Immature natural killer cell (primary cell): Measurements from ENCODE around the gene RAB4B. TPM values are rescaled to one million over a fixed set of nuclear protein-coding genes. Genes with fewer than 3 reads are reported as not detected.

ENCODE experiments used
- DNase-seq, 3 donors: peaks; one replicate each; pipeline ENCODE4 v3.0.0; 2022; ENCODE audit warnings: mixed read lengths in 1 of 3
- H3K27ac Mint-ChIP-seq, 6 donors: one replicate each; pipeline ENCODE4 v1.8.0; 2020; ENCODE audit warnings: mixed read lengths in 6 of 6, mild to moderate bottlenecking in 5 of 6, inconsistent platforms in 4 of 6, moderate library complexity in 3 of 6
- H3K27me3 Mint-ChIP-seq, 3 donors: one replicate each; pipeline ENCODE4 v1.8.0; 2020 to 2021; ENCODE audit warnings: low read depth in 3 of 3, mild to moderate bottlenecking in 3 of 3, mixed read lengths in 3 of 3, moderate library complexity in 3 of 3, inconsistent platforms in 1 of 3
- H3K36me3 Mint-ChIP-seq, 3 donors: one replicate each; pipeline ENCODE4 v1.8.0; 2020; ENCODE audit warnings: mixed read lengths in 3 of 3, inconsistent platforms in 2 of 3, mild to moderate bottlenecking in 2 of 3
- H3K4me1 Mint-ChIP-seq, 2 donors: one replicate each; pipeline ENCODE4 v1.8.0; 2020; ENCODE audit warnings: inconsistent platforms in 2 of 2, mild to moderate bottlenecking in 2 of 2, mixed read lengths in 2 of 2, moderate library complexity in 1 of 2
- H3K4me3 Mint-ChIP-seq, 5 donors: one replicate each; pipeline ENCODE4 v1.8.0; 2020; ENCODE audit warnings: mild to moderate bottlenecking in 5 of 5, mixed read lengths in 5 of 5, inconsistent platforms in 3 of 5, moderate library complexity in 3 of 5
- H3K9me3 Mint-ChIP-seq, 6 donors: one replicate each; pipeline ENCODE4 v1.8.0; 2020; ENCODE audit warnings: mild to moderate bottlenecking in 6 of 6, mixed read lengths in 6 of 6, inconsistent platforms in 4 of 6, moderate library complexity in 3 of 6
- polyA plus RNA-seq, 3 donors: library from polyadenylated mRNA; unstranded; fragments of 300-500 nt; fragmentation: Illumina TruSeq; gene quantifications; one replicate each; pipeline ENCODE4 v1.2.3, GENCODE V29; 2021

RAB4B gene
- polyA plus RNA-seq, 3 donors from 2014 or later: 129 to 151 (median 150) TPM

DNA sequence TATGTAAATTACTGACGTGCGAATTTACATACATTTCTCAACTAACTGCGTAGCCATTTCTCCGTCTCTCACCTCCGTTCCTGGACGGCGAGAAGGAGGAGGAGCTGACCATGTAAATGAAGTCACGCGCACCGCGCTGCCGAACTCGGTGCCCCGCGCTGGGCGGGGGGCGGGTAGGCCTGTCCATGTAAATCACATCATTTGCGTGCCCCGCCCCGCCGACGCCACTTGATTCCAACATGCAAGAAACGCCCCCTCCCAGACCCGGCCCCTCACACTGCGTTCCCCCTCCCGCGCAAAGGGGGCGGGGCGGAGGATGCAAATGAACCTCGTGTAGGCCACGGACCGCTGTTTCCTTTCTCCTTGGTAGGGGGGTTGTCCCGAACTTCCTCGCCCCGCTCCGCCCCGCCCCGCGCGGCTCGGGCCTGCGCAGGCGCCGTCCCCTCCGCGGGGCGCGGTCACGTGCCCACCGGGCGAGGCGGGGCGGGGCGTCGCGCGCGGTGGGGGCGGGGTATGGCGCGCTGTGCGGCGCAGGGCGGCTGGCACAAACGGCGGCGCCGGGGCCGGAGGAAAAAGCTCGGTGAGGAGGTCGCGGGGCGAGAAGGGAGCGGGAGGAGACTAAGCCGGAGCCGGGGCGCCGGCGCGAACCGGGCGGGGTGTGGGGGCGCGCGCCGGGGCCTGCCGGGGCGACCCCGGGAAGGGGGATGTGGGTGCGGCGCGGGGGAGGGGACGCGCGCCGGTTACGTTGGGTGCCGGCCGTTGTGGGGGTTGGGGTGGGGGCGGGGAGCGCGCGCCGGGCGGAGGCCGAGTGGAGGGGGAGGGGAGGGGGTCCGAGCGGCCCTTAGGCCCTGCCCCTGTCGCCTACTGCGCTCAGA, 20.9 kb downstream of the RAB4B start, which contains the start of gene EGLN2:
TSS of gene EGLN2 (plus strand) at position 509 of the 875 bp plus-strand sequence. CDS start 1,382 bp downstream, outside the sequence.
- Mint-ChIP-seq H3K9me3 (no peaks in the 10 kb centered on the region), H3K27me3 (peaks cover 10 to 34% (median 21%) of the 10 kb centered on the region in 3 donors), H3K36me3 (peaks cover 0 to 15% (median 10%) of the 10 kb centered on the region in 3 donors), H3K27ac (peak within 1 kb of the TSS; percentile 100), H3K4me1 (peaks cover 51 to 55% of the 10 kb centered on the region in 2 donors), H3K4me3 (peak within 1 kb of the TSS; percentile 93 to 100 (median 98))
- DNase-seq: peak; percentile 100

DNA sequence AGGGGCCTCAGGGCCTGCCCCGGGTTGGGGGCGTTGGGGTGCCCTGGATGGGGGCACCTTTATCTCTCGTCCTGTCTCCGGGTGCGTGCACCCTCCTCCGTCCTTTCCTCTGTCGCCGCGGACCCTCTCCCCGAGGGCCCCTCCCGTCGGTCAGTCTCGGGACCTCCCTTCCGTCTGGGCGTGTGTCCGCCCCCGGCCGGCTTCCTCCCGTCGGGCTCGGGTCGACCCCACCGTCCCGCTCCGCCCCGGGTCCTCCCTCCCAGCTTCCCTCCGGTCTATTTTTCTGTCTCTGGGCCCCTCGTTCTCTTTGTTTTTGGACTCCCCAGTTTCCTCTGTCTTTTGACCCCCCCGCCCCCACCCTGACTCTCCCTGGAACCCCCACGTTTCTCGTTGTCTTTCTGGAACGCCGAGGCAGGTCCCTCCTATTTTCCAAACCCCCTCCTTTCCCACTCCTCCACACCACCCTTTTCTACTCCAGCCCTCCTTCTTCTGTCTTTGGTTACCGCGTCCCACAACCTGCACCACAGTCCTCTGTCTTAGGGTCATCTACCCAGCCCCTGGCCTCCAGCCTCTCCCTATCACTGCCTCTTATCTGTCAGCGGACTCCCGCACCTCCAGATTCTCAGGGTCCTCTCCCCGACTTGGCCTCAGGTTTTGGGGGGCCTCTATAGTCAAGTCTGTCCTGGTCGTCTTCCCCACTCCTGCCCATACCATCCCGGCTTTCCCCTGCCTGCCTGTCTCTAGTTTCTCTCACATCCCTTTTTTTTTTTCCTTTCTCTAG, 21.7 kb downstream of the RAB4B start:
- H3K4me3 Mint-ChIP-seq: peak overlapping the region; percentile 88 to 99 (median 92)
- peak in 2 of 3 donors; percentile 43 for DNase-seq
- no peaks in the 10 kb centered on the region for H3K9me3 Mint-ChIP-seq
- H3K27me3 Mint-ChIP-seq: peaks cover 10 to 34% (median 21%) of the 10 kb centered on the region in 3 donors
- H3K36me3 Mint-ChIP-seq: peaks cover 0 to 18% (median 15%) of the 10 kb centered on the region in 3 donors
- peak overlapping the region; percentile 88 to 100 (median 95) for H3K27ac Mint-ChIP-seq
- peaks cover 59 to 64% of the 10 kb centered on the region in 2 donors for H3K4me1 Mint-ChIP-seq

DNA sequence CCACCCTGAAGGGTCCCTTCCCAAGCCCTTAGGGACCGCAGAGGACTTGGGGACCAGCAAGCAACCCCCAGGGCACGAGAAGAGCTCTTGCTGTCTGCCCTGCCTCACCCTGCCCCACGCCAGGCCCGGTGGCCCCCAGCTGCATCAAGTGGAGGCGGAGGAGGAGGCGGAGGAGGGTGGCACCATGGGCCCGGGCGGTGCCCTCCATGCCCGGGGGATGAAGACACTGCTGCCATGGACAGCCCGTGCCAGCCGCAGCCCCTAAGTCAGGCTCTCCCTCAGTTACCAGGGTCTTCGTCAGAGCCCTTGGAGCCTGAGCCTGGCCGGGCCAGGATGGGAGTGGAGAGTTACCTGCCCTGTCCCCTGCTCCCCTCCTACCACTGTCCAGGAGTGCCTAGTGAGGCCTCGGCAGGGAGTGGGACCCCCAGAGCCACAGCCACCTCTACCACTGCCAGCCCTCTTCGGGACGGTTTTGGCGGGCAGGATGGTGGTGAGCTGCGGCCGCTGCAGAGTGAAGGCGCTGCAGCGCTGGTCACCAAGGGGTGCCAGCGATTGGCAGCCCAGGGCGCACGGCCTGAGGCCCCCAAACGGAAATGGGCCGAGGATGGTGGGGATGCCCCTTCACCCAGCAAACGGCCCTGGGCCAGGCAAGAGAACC, 22.4 kb downstream of the RAB4B start:
- H3K4me3 Mint-ChIP-seq: peak overlapping the region; percentile 88 to 99 (median 92)
- H3K36me3 Mint-ChIP-seq: peaks cover 0 to 18% (median 15%) of the 10 kb centered on the region in 3 donors
- no peaks in the 10 kb centered on the region for H3K9me3 Mint-ChIP-seq
- DNase-seq: no peak
- H3K4me1 Mint-ChIP-seq: peaks cover 67 to 71% of the 10 kb centered on the region in 2 donors
- H3K27ac Mint-ChIP-seq: peak overlapping the region; percentile 88 to 100 (median 95)
- H3K27me3 Mint-ChIP-seq: peaks cover 10 to 34% (median 23%) of the 10 kb centered on the region in 3 donors

DNA sequence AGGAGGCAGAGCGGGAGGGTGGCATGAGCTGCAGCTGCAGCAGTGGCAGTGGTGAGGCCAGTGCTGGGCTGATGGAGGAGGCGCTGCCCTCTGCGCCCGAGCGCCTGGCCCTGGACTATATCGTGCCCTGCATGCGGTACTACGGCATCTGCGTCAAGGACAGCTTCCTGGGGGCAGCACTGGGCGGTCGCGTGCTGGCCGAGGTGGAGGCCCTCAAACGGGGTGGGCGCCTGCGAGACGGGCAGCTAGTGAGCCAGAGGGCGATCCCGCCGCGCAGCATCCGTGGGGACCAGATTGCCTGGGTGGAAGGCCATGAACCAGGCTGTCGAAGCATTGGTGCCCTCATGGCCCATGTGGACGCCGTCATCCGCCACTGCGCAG, 22.9 kb downstream of the RAB4B start:
- Mint-ChIP-seq H3K36me3 (peaks cover 0 to 18% (median 15%) of the 10 kb centered on the region in 3 donors), H3K9me3 (no peaks in the 10 kb centered on the region), H3K4me3 (peak overlapping the region; percentile 73 to 99 (median 88)), H3K27ac (peak overlapping the region in 4 of 6 donors; percentile 36 to 98 (median 66)), H3K27me3 (peaks cover 10 to 34% (median 23%) of the 10 kb centered on the region in 3 donors), H3K4me1 (peaks cover 72 to 76% of the 10 kb centered on the region in 2 donors)
- DNase-seq: no peak

DNA sequence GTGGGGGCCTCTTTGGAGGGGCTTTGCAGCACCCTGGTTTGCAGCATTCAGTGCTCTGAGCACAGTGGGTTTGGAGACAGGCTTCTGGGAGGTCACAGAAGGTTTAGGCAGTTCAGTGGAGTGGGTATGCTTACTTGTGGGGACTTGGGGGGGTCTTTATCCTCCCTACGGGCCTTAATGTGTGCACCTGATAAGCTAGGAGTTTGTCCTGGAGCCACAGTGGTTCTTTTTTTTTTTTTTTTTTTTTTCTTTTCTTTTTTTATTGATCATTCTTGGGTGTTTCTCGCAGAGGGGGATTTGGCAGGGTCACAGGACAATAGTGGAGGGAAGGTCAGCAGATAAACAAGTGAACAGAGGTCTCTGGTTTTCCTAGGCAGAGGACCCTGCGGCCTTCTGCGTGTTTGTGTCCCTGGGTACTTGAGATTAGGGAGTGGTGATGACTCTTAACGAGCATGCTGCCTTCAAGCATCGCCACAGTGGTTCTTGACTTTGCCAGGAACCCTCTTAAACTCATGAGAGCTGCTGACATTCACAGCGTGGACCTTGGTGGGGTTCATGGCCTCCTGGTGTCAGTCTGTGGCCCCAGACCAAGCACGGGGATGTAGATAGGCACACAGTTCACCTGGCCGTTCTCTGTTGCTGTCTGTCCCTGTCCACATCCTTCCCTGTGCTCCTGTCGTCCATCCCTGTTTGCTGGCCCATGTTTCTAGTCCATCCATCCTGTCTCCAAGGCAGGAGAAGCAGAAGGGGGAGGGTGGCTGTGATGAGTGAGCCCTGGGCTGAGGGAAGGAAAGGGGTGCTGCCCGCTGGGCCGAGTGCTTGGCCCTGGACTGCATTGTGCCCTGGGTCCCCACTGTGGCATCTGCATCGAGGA, 23.6 kb downstream of the RAB4B start:
- H3K36me3 Mint-ChIP-seq: peaks cover under 1 to 15% (median 15%) of the 10 kb centered on the region in 3 donors
- H3K27me3 Mint-ChIP-seq: peaks cover 9 to 32% (median 26%) of the 10 kb centered on the region in 3 donors
- H3K9me3 Mint-ChIP-seq: no peaks in the 10 kb centered on the region
- peaks cover 78 to 83% of the 10 kb centered on the region in 2 donors for H3K4me1 Mint-ChIP-seq
- peak overlapping the region; percentile 72 to 90 (median 76) for H3K4me3 Mint-ChIP-seq
- peak overlapping the region; percentile 81 to 98 (median 89) for H3K27ac Mint-ChIP-seq
- DNase-seq: no peak

DNA sequence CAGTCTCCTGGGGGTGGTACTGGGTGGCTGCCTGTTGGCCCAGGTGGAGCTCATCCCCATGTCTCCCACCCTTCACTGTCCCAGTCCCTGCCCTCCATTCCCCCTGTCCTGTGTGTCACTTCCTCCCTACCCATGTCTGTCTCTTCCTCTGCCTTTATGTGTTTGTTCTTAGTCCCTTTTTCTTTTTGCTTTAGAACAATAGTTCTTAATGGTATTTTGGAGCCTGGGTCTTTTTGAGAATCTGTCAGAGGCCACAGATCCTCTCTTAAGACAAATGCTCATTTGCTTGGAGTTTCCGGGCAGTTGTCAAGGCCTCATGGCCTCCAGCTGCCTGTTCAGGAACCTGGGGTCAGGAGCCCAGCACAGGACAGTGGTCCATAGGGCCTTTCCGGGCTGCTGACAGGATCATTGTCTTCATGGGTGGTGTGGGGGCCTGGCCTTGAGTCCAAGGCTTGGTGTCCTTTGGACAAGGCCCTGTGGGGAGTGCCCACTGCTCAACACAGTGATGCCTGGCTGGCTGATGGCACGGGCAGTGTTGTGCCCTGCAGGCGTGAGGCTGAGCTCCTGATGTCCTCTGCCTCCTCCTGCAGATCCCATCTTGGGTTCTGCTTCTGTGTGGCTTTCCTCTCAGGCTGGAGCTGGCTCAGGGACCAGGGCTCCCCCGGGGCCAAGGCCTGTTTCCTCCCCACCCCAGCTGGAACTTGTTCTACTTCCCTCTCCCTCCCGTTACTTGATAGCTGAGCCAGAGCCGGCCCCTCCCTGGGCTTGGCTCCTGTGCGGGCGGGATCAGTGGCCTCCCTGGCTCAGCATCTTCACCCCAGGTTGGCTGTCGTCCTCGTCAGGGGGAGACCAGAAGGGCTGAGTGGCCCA, 24.5 kb downstream of the RAB4B start:
- H3K9me3 Mint-ChIP-seq: no peaks in the 10 kb centered on the region
- DNase-seq: no peak
- peaks cover 85 to 87% of the 10 kb centered on the region in 2 donors for H3K4me1 Mint-ChIP-seq
- peak overlapping the region; percentile 72 to 90 (median 79) for H3K4me3 Mint-ChIP-seq
- peak overlapping the region; percentile 88 to 98 (median 89) for H3K27ac Mint-ChIP-seq
- peaks cover 8 to 32% (median 30%) of the 10 kb centered on the region in 3 donors for H3K27me3 Mint-ChIP-seq
- peaks cover 3 to 15% (median 15%) of the 10 kb centered on the region in 3 donors for H3K36me3 Mint-ChIP-seq

DNA sequence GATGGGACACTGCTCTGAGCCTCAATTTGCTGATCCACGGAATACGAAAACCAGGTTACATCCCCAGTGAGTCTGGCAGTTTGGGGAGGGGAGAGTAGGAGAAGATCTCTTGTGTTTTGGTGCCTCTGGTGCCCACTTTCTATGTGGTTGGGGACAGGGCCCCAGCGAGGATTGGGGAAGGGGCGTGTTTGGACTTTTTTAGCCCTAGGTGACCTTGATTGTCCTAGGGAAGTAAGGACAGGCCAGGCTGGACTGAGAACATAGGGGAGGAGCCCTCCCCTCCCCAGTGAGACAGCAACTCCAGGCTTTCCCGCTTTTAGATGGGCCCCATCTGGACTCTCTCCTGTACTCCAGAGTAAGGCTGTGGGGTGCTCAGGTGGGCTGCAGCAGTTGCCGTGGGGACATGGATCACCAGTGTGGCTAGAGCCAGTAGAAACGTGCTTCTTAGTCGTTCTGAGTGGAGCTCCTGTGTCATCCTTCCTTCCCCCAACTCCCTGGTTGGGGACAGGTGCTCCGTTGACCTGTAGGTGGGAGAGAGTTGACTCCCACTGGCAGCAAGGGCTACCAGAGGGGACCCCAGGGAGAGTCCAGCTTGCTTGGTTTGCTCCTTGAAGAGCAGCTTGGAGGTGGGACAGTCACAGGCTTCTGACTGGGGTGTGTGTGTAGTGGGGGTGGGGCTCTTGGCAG, 25.3 kb downstream of the RAB4B start:
- peaks cover 81 to 85% of the 10 kb centered on the region in 2 donors for H3K4me1 Mint-ChIP-seq
- DNase-seq: no peak
- peaks cover 9 to 29% (median 27%) of the 10 kb centered on the region in 3 donors for H3K27me3 Mint-ChIP-seq
- H3K4me3 Mint-ChIP-seq: peak overlapping the region in 4 of 5 donors; percentile 46 to 90 (median 65)
- H3K9me3 Mint-ChIP-seq: no peaks in the 10 kb centered on the region
- peak overlapping the region; percentile 88 to 98 (median 90) for H3K27ac Mint-ChIP-seq
- H3K36me3 Mint-ChIP-seq: peaks cover 3 to 15% (median 14%) of the 10 kb centered on the region in 3 donors

GRCh38 chr19:40803857-40804782, 26.1 kb downstream of the RAB4B start:
- Mint-ChIP-seq H3K4me3 (peak overlapping the region; percentile 33 to 63 (median 43)), H3K4me1 (peaks cover 77 to 89% of the 10 kb centered on the region in 2 donors), H3K36me3 (peaks cover 3 to 15% (median 10%) of the 10 kb centered on the region in 3 donors), H3K27me3 (peaks cover 8 to 22% (median 21%) of the 10 kb centered on the region in 3 donors), H3K9me3 (no peaks in the 10 kb centered on the region), H3K27ac (peak overlapping the region; percentile 88 to 98 (median 90))
- DNase-seq: peak in 2 of 3 donors; percentile 28 to 30

DNA sequence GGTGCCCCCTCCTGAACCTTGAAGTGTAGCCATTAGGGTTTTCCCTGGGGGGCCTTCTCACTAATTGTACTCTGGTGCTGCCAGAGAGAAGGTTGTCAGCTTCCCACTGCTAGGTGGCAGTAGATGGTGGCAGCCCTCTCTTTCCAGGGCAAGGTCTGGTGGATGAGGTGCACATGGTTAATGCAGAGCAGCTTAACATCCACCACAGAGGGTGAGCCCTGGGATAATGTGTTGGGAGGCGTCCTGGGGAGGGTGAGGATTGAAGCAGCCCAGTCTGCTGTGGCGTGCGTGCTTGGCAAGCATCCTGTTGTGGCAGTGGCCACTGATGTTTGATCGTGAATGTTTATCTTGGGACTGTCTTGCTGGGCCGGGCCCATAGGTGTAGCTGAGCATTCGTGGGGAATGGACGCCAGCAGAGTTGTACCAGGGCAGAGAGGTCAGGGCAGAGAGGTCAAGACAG, 26.8 kb downstream of the RAB4B start:
- Mint-ChIP-seq H3K36me3 (peaks cover 3 to 15% (median 10%) of the 10 kb centered on the region in 3 donors), H3K4me1 (peaks cover 77 to 92% of the 10 kb centered on the region in 2 donors), H3K4me3 (peak overlapping the region in 3 of 5 donors; percentile 7 to 33 (median 8)), H3K27ac (peak overlapping the region; percentile 89 to 98 (median 92)), H3K9me3 (no peaks in the 10 kb centered on the region), H3K27me3 (peaks cover 8 to 18% (median 17%) of the 10 kb centered on the region in 3 donors)
- DNase-seq: no peak

DNA sequence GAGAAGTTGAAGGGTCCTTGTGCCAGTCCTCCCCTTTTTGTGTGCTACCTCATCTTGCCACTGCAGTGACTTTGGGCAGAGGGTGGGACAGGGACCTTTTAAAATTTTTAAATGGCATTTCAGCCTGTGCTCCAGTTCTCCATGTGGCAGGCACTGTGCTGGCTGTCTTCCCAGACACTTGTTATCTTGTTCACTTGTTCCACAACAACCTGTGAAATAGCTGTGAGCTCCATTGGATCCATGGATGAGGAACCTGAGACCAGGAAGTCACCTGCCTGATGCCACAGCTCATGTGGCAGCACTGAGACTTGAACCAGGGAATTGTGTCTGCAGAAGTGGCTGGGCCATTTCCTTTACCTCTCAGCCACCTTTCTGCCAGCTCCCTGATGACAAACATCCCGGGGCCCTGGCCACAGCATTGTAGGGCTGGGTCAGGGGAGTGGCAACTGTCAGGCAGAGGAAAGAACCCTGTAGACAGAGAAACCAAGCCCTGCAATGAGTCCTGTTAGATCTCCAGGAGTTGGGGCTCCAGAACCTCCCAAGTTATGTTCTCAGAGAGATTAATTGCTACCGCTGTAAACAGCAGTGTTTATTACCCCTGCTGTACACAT, 27.3 kb downstream of the RAB4B start:
- Mint-ChIP-seq H3K27ac (peak overlapping the region; percentile 87 to 98 (median 92)), H3K27me3 (peaks cover 8 to 14% (median 14%) of the 10 kb centered on the region in 3 donors), H3K9me3 (no peaks in the 10 kb centered on the region), H3K4me1 (peaks cover 77 to 92% of the 10 kb centered on the region in 2 donors), H3K36me3 (peaks cover 3 to 12% (median 10%) of the 10 kb centered on the region in 3 donors), H3K4me3 (no peak overlapping the region)
- DNase-seq: no peak
